Stimulated activated CD4-positive, alpha-beta T cell treated with anti-CD3 and anti-CD28 coated beads, Interleukin-15, amount 100 ng/mL, for 48 hours (primary cell): ENCODE measurements around the gene ALDH16A1.

Experiments used
- DNase-seq, 2 donors: peaks; one replicate each; pipeline ENCODE4 v3.0.0-alpha.2; 2020; ENCODE audit warnings: low read depth in 2 of 2

The ALDH16A1 gene

DNA sequence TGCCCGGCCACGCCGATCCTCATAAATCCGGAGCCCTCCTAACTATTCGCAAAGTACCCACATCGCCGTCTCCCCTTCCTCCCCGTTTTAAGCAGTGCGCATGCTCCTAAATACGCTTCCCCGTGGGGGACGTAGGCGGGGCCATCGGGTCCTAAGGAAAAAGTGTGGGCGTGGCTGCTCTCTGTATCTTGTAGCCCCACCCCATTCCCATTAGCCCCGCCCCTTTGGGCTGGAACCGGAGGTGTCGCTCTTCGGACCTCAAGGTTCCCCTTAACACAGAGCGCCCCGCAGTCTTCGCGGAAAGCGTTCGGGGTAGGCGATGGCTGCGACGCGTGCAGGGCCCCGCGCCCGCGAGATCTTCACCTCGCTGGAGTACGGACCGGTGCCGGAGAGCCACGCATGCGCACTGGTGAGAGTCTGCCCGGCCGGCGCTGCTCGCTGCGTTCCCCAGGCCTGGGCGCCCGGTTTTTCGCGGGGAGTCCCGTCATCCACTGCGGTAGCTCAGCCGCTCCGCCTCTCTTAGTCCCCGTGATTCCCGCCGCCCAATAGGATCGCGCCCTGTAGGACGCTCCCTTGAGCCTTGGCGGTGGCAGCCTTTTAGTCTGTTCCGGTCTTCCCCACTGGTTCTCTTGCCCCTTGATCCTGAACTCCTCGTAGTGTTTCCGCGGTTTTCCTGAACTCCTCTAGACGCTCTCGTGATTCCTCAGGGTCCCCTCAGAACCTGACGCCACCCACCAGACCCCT, at the start of gene ALDH16A1:
Gene ALDH16A1 (plus strand): TSS at position 213 of the 744 bp plus-strand sequence. CDS start 107 bp downstream, at position 320.
- peak; percentile 97 for DNase-seq

- DNase-seq = no peak
Observed at GRCh38 chr19:49403404-49404187, 49.4 kb upstream of the ALDH16A1 start.

DNA sequence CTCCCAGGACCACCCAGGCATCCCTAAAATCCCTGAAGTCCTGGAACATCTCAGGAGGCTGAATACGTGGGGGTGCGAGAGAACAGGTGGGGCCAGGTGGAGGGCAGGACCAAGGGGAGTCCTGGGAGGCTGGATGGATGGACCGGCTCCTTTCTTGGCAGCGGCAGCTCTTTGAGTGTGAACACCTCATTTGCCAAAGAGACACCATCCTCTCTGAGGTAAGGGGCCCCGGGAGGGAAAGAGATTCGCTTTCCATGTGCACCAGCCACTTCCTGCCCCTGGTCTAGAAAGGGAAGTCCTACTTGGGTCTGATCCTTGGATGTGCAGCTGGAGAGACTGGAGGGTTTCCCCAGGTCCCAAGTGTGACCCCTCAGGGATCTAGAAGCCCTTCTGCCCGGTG, 45.9 kb upstream of the ALDH16A1 start:
- DNase-seq = no peak

DNA sequence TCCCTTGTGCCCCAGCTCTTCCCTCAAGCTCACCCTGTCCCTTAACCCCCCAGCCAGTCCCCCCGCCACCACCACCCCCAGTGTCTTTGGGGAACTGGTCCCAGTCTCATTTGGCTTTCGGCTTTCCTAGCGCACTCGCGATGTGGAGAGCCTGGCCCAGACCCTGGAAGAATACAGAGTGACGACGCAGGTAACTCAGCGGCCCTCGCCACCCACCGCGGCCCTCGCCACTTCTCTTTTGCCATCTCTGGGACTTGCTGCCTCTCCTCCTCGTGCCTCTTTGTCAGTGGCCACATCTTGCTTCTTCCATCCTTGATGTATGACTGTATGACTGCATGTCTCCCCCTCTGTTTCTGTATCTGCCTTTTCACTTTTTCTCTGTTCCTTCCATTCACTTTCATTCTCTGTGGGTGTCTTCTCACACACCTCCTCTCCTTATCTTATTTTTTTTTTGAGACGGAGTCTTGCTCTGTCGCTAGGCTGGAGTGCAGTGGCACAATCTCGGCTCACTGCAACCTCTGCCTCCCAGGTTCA, 45.5 kb upstream of the ALDH16A1 start:
- no peak for DNase-seq

DNA sequence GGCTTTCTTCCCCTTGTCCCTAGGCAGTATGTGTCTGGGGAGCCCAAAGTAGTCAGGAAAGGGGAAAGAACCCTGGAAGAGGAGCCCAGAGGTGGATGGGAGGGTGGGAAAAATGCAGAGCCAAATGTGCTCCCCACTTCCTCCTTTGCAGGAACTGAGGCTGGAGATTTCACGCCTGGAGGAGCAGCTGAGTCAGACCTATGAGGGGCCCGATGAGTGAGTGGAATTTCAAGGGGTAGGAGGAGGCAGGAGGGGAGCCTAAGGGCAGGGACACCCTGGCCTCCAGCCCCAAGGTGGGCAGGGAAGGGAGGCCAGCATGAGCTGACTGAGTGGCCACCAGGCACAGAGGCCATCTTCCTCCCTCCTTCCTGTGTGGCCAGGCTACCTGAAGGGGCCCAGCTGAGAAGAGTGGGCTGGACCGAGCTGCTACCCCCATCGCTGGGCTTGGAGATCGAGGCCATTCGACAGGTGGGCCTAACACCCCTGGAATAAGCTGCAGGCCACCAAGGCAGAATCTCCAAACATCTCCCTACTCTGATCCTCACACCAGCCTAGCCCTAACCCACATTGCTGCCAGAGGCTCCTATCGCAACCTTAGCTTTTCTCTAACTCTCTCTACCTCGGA, 44.1 kb upstream of the ALDH16A1 start:
- DNase-seq = no peak

DNA sequence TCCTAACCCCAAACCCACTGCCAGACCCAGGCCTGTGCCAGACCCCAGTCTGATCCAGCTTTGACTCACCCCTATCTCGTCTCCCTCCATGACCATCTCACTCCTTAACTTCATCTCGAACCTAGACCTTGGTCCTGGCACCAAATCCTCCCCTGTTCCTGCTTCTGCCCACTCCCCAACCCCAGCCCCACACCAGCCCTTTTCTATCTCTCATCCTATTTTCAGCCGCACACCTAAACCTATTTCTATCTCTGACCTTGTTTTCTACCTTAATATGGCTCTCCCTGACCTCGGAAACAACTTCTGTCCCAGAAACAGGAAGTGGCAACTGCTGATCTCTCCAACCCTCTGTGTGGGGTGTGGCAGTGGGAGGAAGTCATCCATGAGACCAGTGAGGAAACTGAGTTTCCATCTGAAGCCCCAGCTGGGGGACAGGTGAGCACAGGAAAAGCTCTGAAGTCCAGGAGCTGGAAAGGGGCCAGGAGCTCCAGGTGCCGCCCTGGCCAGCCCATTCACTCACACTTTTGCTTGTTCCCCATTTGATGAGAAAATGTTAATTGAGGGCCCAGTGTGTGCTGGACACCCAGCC, 43.5 kb upstream of the ALDH16A1 start:
- DNase-seq = no peak

- DNase-seq = no peak
Observed at GRCh38 chr19:49411681-49412326, 41.2 kb upstream of the ALDH16A1 start.

DNA sequence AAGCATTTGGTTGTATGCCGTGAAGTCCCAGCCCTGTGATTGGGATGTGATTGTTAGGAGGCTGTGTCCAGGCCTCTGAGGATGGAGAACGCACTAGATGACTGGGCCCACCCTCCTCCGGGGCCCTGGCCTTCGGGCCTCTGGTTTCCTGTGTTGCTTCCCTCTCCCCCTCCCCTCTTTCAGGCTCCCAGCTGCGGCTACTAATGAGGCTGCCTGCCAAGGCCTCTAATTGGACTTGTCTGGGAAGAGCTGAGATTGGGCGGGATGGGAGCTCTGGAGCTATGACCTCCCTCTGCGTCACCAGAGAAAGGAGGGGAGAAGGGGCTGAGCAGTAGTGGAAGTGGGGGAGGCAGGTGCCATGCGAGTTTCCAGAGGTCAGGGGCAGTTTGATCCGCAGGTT, 39.7 kb upstream of the ALDH16A1 start:
- DNase-seq = no peak

GRCh38 chr19:49414256-49414655, 38.8 kb upstream of the ALDH16A1 start:
- DNase-seq = no peak

DNA sequence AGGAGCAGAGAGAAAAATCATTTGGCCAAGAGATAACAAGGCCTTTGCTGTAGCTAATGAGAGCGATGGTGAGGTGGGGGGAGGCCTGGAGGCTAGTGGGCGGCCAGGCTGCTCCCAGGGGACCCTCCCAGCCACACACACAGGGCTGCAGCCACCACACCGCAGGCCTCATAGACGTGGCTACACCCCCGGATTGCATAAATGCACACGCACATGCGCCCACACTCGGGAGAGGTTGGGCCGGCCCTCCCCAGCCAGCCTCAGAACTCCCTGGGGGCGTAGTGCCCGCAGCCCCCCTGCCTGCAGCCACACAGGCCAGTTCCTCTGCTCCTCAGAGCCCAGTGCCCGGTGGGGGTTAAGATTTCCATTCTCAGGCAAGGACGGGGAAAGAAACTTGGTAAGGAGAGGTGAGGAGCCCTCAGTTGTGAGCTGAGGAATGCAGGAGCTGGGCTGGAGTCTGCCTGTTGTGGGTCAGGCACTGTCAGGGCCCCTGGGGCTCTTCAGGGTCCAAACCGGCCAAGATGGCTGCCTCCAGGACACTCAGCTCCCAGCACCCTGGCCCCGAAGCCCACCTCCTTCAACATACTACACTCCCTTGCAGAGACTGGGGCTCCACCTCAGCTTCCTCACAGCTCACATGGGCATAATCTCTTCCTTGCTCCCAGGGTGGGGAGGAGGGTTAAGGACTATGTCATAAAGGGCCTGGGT, 37.8 kb upstream of the ALDH16A1 start:
- DNase-seq = no peak

- no peak for DNase-seq
Observed at GRCh38 chr19:49415810-49416200, 37.2 kb upstream of the ALDH16A1 start.

DNA sequence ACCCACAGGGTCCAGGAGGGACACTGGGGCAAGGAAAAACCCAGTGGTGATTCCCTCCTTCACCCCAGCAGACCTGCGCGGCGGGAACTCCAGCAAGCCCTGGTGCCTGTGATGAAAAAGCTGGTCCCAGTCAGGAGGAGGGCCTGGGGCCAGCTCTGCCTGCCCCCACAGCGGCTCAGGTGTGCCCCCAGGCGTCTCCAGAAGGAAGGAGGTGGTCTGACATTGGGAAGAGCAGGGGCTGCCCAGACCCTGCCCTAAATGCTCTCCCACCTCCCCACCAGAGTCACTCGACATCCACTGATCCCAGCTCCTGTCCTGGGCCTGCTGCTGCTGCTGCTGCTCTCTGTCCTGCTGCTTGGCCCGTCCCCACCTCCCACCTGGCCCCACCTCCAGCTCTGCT, 35.9 kb upstream of the ALDH16A1 start:
- DNase-seq = no peak

- DNase-seq = no peak
Observed at GRCh38 chr19:49418511-49418910, 34.5 kb upstream of the ALDH16A1 start.

GRCh38 chr19:49419173-49419572, 33.9 kb upstream of the ALDH16A1 start:
- no peak for DNase-seq

DNA sequence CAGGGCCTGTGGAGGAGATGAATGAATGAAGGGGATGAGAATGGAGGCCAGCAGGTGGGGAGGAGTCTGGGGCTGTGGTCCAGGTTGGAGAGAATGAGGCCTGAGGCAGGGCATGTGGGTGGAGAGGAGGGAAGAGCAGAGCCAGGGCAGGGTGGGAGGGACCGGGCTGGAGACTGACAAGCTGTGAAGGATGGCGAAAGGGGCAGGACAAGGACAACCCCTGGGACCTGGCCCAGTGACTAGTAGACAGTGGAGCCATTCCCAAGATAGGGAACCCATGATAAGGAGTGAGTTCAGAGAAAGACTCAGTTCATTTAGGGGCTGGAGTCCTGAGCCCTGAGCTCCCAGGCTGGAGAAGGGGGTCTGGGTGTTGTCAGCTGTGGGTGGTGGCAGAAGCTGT, 32.8 kb upstream of the ALDH16A1 start:
- DNase-seq = no peak

DNA sequence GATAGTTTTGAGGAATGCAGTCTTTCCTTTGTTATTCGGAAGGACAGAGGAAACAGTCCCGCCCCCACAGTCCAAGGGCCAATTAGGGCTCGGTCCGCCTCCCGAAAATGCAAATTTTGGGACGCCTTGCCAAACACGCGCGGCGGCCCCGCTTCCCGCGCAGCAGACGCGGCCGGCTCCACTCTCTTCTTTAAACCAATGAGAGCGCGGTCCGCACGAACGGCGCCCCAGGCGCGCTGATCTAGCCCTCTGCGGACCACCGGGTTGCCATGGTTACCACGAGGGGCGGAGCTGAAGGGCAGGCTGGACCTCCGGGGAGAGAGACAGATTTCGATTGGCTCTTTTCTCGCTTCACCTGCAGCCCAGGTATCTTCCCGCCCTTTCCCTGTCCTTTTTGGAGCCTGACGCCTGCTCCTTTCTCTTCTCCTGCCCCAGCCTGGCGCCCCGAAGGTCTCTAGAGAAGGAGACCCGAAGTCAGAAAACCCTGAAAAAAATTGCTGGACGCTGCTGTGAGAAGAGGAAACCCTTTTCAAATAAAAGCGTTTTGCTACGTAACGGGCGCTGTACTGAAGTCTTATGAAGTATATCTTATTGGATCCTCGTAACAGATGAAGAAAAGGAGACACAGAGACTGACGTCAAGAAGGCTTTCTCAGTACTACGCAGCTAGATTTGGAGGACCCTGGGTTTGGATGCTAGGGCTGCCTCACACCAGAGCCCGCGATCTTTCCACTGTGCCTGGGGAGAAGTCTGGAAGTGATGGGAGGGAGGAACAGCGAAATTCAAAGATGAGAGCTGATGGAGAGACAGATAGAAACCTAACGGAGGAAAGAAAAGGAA, 31.8 kb upstream of the ALDH16A1 start:
- peak in 1 of 2 donors; percentile 36 for DNase-seq

- DNase-seq = no peak
Observed at GRCh38 chr19:49421878-49422202, 31.2 kb upstream of the ALDH16A1 start.

DNA sequence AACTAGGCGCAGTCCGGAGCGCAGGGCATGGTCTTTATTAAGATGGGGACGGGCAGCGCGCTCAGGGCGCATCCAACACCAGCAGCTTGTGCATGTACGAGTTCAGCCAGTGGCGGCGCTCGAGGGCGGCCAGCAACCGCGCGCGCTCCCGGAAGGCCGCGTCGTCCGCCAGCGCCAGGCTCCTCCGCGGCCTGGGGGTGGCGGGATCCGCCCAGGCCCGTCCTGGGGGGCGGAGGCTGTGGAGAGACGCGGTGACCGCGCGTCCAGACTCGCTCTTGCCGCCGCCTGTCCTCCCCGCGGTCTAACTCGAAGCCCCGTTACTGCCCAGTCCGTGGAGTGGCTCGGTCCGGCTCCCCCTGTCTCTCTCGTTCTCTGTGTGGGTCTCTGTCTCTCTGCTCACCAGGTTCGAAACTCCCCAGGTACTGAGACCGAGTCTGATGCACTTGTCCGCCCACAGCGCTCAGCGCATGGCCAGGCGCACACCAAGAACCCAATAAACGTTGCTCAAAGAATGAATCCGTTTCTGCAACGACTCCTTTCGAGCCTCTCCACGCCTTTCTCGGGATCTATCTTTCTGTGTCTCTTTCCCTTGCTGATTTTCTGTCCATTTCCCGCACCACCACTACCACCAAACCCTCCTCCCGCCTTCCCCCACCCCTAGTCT, 30.5 kb upstream of the ALDH16A1 start:
- DNase-seq = peak in 1 of 2 donors; percentile 49
